Pancreas (tissue), 10 donors: ENCODE data around the gene RPEL1. TPM values are rescaled to one million over a fixed set of nuclear protein-coding genes. Genes with fewer than 3 reads are reported as not detected.

Experiments used
- ATAC-seq, 4 donors: fragments of 200-7000 bp; cut with Tn5 transposase; one replicate each; pipeline versions ENCODE4 v1.8.0 to v1.9.1; 2020; ENCODE audit warnings: mild to moderate bottlenecking in 4 of 4, moderate library complexity in 4 of 4
- DNase-seq, 6 donors: peaks; one replicate each; pipeline ENCODE4 v3.0.0-alpha.2; 2020
- FAIRE-seq: peaks from 2 replicates; lab custom pipeline; 2012; peaks lifted over from hg19 to GRCh38; lab: Jason Lieb, UNC
- H3K27ac ChIP-seq, 4 donors: fragments of 200-600 bp; sonication (generic); 1 replicate in 3 of 4; 2 replicates in 1 of 4; pipeline versions ENCODE4 v1.5.0 to v1.8.0; 2020
- H3K27me3 ChIP-seq, 4 donors: fragments of 200-600 bp; one replicate each; pipeline ENCODE4 v1.8.0; 2021
- H3K36me3 ChIP-seq, 3 donors: fragments of 200-600 bp; sonication (generic) in 1 of 3; one replicate each; pipeline versions ENCODE4 v1.5.0 to v1.8.0; 2020 to 2021
- H3K4me1 ChIP-seq, 3 donors: fragments of 200-600 bp; one replicate each; pipeline ENCODE4 v1.8.0; 2021
- H3K4me3 ChIP-seq, 4 donors: fragments of 200-600 bp; sonication (generic) in 2 of 4; one replicate each; pipeline versions ENCODE4 v1.5.0 to v1.8.0; 2020 to 2021
- H3K9me3 ChIP-seq, 4 donors: fragments of 200-600 bp; one replicate each; pipeline ENCODE4 v1.8.0; 2021
- WGBS, 2 donors: extraction: QIAGEN DNeasy Blood & Tissue Kit; methylation state at CpG; one replicate each; pipeline ENCODE4 v1.1.7; 2013; 5-methylcytosine and 5-hydroxymethylcytosine counted together
- intact Hi-C, 3 donors: fragments of 100-400 bp; cut with DNase I; formaldehyde crosslinking; loops; one replicate each; pipeline versions ENCODE4 v1.11.1 to v1.14.2; 2022
- polyA plus RNA-seq, 2 donors: library from polyadenylated mRNA; stranded (reverse); fragments of 200-250 nt; gene quantifications; one replicate each; pipeline ENCODE4 v1.2.3, GENCODE V29; 2013
- total RNA-seq, 6 donors: library from RNA; stranded (reverse); fragmentation: NEBNext Ultra II Directional in 4 of 6; extraction: Animal tissue kit (Norgen Biotek cat#: 25700) in 4 of 6; gene quantifications; one replicate each; pipeline versions ENCODE4 v1.2.1 to v1.2.4, GENCODE V29; 2021 to 2023
- TF ChIP-seq, protein P1 (sequence below), 4 donors: fragments of 200-600 bp; sonication (generic) in 3 of 4; IDR thresholded peaks; one replicate each; pipeline versions ENCODE4 v1.5.0 to v1.8.0; 2021; ENCODE audit warnings: antibody characterized with exemption in 4 of 4
- donor health status: healthy with polysubstance abuse.
- donor health status: DM: no; HTN: no; CAD: no; lungs with moderate emphysema.
- donor health status: DM: no; HTN: no; CAD: no.
- donor health status: control.
- donor health status: control.
- donor health status: Bipolar disorder and iron deficiency.
- donor health status: DM: yes; HTN: yes; CAD: no.
- donor health status: DM: no; HTN: no; CAD: no.
- donor health status: DM: no; HTN: no; CAD: no.
- donor health status: DM: yes; HTN: yes; CAD: no.

Gene RPEL1
- total and polyA plus RNA-seq, 8 donors: not detected

DNA sequence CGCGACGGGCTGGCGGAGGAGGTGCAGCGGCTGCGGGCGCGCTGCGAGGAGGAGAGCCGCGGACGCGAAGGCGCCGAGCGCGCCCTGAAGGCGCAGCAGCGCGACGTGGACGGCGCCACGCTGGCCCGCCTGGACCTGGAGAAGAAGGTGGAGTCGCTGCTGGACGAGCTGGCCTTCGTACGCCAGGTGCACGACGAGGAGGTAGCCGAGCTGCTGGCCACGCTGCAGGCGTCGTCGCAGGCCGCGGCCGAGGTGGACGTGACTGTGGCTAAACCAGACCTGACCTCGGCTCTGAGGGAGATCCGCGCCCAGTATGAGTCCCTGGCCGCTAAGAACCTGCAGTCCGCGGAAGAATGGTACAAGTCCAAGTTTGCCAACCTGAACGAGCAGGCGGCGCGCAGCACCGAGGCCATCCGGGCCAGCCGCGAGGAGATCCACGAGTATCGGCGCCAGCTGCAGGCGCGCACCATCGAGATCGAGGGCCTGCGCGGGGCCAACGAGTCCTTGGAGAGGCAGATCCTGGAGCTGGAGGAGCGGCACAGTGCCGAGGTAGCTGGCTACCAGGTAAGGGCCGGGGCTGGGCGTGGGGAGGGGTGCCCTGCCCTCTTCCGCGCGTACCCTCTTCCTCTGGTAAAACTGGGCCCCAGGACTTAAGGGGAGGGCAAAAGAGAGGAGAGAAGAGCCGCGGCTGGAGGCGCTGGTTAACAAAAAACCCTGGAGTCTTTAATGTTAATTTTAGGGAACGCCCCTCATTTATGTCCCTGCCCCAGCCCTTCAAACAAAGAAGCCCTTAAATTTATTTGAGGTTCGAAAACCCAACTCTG lies 32.2 kb downstream of the RPEL1 start:
- FAIRE-seq (no peak), ATAC-seq (peak in 2 of 4 donors; percentile 14 to 35), DNase-seq (peak in 2 of 6 donors; percentile 60 to 72)
- no peak overlapping the region for H3K27ac ChIP-seq
- no peaks in the 10 kb centered on the region for H3K36me3 ChIP-seq
- TF ChIP-seq, protein P1, sequence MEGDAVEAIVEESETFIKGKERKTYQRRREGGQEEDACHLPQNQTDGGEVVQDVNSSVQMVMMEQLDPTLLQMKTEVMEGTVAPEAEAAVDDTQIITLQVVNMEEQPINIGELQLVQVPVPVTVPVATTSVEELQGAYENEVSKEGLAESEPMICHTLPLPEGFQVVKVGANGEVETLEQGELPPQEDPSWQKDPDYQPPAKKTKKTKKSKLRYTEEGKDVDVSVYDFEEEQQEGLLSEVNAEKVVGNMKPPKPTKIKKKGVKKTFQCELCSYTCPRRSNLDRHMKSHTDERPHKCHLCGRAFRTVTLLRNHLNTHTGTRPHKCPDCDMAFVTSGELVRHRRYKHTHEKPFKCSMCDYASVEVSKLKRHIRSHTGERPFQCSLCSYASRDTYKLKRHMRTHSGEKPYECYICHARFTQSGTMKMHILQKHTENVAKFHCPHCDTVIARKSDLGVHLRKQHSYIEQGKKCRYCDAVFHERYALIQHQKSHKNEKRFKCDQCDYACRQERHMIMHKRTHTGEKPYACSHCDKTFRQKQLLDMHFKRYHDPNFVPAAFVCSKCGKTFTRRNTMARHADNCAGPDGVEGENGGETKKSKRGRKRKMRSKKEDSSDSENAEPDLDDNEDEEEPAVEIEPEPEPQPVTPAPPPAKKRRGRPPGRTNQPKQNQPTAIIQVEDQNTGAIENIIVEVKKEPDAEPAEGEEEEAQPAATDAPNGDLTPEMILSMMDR (IDR thresholded peaks at IDR 0.05): no peak
- H3K4me3 ChIP-seq: peak overlapping the region in 3 of 4 donors; percentile 2 to 40 (median 3)
- intact Hi-C loops: no loop called here
- H3K9me3 ChIP-seq: no peaks in the 10 kb centered on the region
- peaks cover 0 to 30% (median 6%) of the 10 kb centered on the region in 4 donors for H3K27me3 ChIP-seq
- H3K4me1 ChIP-seq: peaks cover 0 to 3% (median 0%) of the 10 kb centered on the region in 3 donors
- 7% methylated on average over 72 to 76 of the region's 76 CpGs for WGBS, 2 donors

DNA sequence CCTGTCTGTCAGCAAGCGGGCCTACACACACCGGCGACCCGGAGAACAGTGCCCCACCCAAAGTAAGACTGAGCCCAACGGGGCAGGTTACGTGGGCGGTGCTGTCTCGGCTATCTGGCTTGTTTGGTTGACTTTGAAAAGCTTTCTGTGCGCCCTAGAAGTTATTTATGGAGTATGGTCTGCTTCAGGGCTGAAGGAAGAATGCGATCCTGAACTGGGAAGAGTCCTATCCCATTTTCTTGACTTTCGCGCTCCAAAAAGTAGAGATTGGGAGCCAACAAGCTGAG lies 32.8 kb downstream of the RPEL1 start:
- no peak overlapping the region for H3K4me3 ChIP-seq
- peaks cover 0 to 30% (median 6%) of the 10 kb centered on the region in 4 donors for H3K27me3 ChIP-seq
- H3K9me3 ChIP-seq: no peaks in the 10 kb centered on the region
- H3K27ac ChIP-seq: no peak overlapping the region
- WGBS, 2 donors: 22 to 26% methylated on average over 12 of the region's 12 CpGs
- TF ChIP-seq, protein P1 (IDR thresholded peaks at IDR 0.05): no peak
- FAIRE-seq (no peak), DNase-seq (no peak), ATAC-seq (no peak)
- no peaks in the 10 kb centered on the region for H3K36me3 ChIP-seq
- intact Hi-C loops: no loop called here
- H3K4me1 ChIP-seq: peaks cover 0 to 3% (median 0%) of the 10 kb centered on the region in 3 donors

DNA sequence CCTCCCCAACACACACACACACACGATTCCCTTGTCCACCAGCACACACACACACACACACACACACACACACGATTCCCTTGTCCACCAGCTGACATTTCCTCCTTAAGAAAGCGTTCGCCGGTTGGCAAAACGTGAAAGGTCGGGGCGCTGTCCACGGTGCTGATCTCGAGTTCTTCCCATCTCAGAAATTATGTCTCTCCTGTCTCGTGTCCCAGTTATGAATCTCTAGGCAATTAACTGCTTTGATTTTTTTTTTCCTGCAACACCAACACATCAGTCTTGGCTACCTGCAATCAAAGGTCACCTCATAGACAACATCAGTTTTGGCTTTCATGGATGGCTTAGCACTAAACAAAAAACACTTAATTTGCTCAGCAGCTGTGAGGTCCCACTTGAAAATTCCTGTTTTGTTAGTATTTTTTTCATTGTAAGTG lies 33.2 kb downstream of the RPEL1 start:
- 3 to 5% methylated on average over 11 of the region's 11 CpGs for WGBS, 2 donors
- intact Hi-C loops: no loop called here
- Histone ChIP-seq H3K9me3 (no peaks in the 10 kb centered on the region), H3K36me3 (no peaks in the 10 kb centered on the region), H3K27me3 (peaks cover 0 to 30% (median 6%) of the 10 kb centered on the region in 4 donors), H3K27ac (no peak overlapping the region), H3K4me1 (peaks cover 0 to 3% (median 0%) of the 10 kb centered on the region in 3 donors), H3K4me3 (no peak overlapping the region)
- TF ChIP-seq, protein P1 (IDR thresholded peaks at IDR 0.05): no peak
- DNase-seq (peak in 3 of 6 donors; percentile 30 to 66 (median 38)), ATAC-seq (peak in 3 of 4 donors; percentile 19 to 57 (median 23)), FAIRE-seq (no peak)

DNA sequence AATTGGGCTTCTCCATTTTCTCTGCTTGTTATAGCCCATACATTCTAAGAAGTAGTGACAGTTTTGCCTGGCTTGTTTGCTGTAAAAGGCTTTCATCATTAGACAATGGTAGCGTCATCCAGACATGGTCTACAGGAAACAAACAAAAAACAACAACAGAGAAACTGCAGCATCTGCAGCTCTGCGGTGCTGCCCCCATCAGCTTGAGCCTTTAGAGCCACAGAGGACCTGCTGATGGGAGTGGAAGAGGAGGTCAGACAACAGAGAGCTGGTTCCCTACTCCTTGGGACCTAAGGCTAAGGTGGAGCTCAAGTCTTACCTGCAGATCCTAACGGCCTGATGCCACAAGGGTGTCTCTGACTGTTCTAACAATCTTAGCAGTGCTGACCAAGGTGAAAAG lies 34.3 kb downstream of the RPEL1 start:
- Histone ChIP-seq H3K9me3 (no peaks in the 10 kb centered on the region), H3K27ac (no peak overlapping the region), H3K36me3 (no peaks in the 10 kb centered on the region), H3K4me3 (no peak overlapping the region), H3K4me1 (peaks cover 0 to 3% (median 0%) of the 10 kb centered on the region in 3 donors), H3K27me3 (peaks cover 0 to 30% (median 6%) of the 10 kb centered on the region in 4 donors)
- intact Hi-C loops: no loop called here
- 65 to 68% methylated on average over 3 of the region's 3 CpGs for WGBS, 2 donors
- no peak for FAIRE-seq
- DNase-seq: no peak
- ATAC-seq: no peak
- TF ChIP-seq, protein P1 (IDR thresholded peaks at IDR 0.05): no peak

DNA sequence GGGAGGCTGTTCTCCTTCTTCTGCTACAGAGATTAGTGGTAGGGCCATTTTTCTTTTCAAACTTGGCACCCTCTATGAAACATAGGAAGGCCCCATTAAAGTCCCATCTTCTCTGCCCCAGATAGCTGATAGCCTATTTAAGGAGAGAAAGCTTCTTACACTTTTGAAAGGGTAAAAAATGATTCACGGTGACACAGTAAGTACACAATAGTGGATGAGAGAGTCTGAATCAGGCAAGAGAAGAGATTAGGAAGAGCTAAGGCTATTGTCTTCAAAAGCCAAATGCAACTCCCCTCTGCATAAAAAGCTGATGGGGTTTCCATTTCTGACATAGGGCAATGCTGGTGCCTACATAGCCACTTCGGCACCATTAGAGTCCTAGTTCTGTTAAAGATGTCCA lies 34.8 kb downstream of the RPEL1 start:
- no peak overlapping the region for H3K27ac ChIP-seq
- ATAC-seq (no peak), DNase-seq (no peak), FAIRE-seq (no peak)
- no peaks in the 10 kb centered on the region for H3K9me3 ChIP-seq
- no peak overlapping the region for H3K4me3 ChIP-seq
- intact Hi-C loops: no loop called here
- H3K4me1 ChIP-seq: peaks cover 0 to 3% (median 0%) of the 10 kb centered on the region in 3 donors
- no peaks in the 10 kb centered on the region for H3K36me3 ChIP-seq
- WGBS, 2 donors: 76 to 89% methylated on average over 2 of the region's 2 CpGs
- H3K27me3 ChIP-seq: peaks cover 0 to 30% (median 6%) of the 10 kb centered on the region in 4 donors
- TF ChIP-seq, protein P1 (IDR thresholded peaks at IDR 0.05): no peak
